C4-2B (cell line): ENCODE measurements around the gene C5orf52.

Experiments used
- H3K27ac ChIP-seq: fragments of 450-650 bp; 2 replicates; pipeline ENCODE4 v1.5.1; 2017
- ZFX ChIP-seq: fragments of 450-650 bp; IDR thresholded peaks from 2 replicates; pipeline ENCODE4 v1.6.1; 2017
- TF ChIP-seq, protein P1 (sequence below): fragments of 450-650 bp; conservative IDR thresholded peaks from 2 replicates; pipeline ENCODE4 v1.5.1; 2017; ENCODE audit warnings: mild to moderate bottlenecking

C5orf52 gene

DNA sequence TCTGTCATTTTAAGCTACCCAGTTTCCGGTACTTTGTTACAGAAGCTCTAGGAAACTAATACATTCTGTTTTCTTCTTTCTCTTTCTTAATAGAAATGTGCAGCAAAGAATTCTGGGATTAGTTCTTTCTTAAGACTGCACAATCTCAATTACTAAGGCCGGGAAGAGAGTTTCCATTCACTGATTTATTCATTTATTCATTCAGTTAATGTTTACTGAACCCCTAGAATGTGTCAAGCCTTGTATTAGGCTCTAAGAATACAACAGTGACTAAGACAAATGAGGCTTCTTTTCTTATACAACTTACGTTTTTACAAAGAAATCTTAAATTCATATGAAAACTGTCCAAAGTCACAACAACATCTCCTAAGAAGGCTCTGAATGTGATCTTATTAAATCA, 32.4 kb downstream of the C5orf52 start:
- no peak for TF ChIP-seq ZFX
- TF ChIP-seq, protein P1, sequence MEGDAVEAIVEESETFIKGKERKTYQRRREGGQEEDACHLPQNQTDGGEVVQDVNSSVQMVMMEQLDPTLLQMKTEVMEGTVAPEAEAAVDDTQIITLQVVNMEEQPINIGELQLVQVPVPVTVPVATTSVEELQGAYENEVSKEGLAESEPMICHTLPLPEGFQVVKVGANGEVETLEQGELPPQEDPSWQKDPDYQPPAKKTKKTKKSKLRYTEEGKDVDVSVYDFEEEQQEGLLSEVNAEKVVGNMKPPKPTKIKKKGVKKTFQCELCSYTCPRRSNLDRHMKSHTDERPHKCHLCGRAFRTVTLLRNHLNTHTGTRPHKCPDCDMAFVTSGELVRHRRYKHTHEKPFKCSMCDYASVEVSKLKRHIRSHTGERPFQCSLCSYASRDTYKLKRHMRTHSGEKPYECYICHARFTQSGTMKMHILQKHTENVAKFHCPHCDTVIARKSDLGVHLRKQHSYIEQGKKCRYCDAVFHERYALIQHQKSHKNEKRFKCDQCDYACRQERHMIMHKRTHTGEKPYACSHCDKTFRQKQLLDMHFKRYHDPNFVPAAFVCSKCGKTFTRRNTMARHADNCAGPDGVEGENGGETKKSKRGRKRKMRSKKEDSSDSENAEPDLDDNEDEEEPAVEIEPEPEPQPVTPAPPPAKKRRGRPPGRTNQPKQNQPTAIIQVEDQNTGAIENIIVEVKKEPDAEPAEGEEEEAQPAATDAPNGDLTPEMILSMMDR, result no peak
- no peak overlapping the region for H3K27ac ChIP-seq

DNA sequence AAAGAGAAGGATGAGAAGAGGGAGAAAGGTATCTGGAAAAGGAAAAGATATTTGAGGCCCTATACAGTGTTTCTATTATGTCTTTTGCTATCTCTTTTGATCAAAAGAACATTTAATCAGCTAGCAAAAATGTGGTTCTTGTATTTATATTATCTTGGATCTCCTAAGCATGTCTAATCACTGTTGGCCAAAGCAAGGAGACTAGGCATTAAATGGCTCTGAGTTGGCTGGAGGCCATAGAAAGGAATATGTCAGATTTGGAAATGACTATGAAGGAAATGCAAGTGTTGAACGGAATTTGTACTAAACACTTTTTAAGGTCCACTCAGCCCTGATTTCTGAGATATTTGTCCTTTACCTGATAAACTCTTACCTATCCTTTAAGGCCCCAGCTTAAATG, 37.5 kb downstream of the C5orf52 start:
- H3K27ac ChIP-seq, result no peak overlapping the region
- TF ChIP-seq ZFX, result no peak
- TF ChIP-seq, protein P1, result no peak

DNA sequence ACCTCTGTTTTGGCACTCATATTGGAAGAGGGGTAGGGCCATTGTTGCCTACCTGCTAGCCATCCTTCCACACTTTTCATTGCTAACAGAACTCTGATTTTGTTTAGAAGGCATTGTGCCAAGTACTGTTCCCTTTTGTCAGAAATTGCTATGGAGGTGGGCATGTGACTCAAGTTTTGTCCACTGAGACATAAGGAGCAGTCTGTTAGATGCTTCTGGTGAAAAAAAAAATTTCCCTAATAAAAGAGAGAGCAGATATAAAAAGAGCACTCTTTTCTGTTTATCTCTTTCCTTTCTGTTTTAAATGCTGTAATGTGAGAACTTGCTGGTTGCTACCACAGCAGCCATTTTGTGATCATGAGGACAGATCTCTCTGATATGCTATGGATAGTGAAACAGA, 38.0 kb downstream of the C5orf52 start:
- no peak overlapping the region for H3K27ac ChIP-seq
- TF ChIP-seq, protein P1, result no peak
- TF ChIP-seq ZFX, result no peak

DNA sequence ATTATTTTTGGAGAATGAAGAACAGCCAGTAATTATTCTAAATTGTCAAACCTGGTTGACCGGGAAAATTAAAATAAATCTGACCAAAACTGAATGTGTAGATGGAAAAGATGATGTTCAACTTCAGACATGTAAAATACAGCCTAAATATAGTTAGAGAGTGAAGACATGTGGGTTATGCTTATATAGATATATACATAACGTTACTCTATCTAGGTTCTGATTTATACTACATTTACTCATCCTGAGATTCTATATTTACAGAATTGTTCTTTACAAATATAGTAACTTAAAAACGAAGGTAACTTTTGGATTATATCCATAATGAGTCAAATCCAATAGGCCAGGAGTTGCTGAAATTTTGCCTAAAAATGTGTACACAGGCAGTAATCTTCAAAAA, 39.1 kb downstream of the C5orf52 start:
- TF ChIP-seq, protein P1, result no peak
- TF ChIP-seq ZFX, result no peak
- H3K27ac ChIP-seq, result no peak overlapping the region

- no peak overlapping the region for H3K27ac ChIP-seq
- TF ChIP-seq, protein P1, result no peak
- TF ChIP-seq ZFX, result no peak
Measured at GRCh38 chr5:157710882-157711281, 39.5 kb downstream of the C5orf52 start.

- no peak overlapping the region for H3K27ac ChIP-seq
- TF ChIP-seq ZFX, result no peak
- TF ChIP-seq, protein P1, result no peak
Measured at GRCh38 chr5:157713830-157714595, 42.7 kb downstream of the C5orf52 start.

GRCh38 chr5:157714596-157714864, 43.2 kb downstream of the C5orf52 start:
- TF ChIP-seq ZFX, result no peak
- H3K27ac ChIP-seq, result no peak overlapping the region

DNA sequence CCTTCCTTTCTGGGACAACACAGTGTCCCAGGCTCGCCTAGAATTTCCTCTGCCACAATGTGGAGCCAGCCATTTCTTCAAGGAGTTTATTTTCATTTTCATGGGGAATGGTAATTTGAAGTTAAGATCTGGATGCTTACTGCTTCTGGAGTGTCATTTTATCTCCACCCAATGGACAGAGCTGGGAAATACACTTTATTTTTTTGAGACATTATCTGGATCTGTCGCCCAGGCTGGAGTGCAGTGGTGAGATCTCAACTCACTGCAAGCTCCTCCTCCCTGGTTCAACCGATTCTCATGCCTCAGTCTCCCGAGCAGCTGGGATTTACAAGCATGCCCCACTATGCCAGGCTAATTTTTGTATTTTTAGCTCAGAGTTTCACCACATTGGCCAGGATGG, 47.2 kb downstream of the C5orf52 start:
- TF ChIP-seq, protein P1, result peak; percentile 75
- no peak for TF ChIP-seq ZFX
- H3K27ac ChIP-seq, result no peak overlapping the region
